ENCODE measurements around the gene NUAK1. TPM values are rescaled to one million over a fixed set of nuclear protein-coding genes. Genes with fewer than 3 reads are reported as not detected.

The NUAK1 gene
- total and polyA plus RNA-seq, 2 donors (not counting 1 experiment from before 2014, with no cell fraction given) = 5.1 to 20.7 TPM

- Histone ChIP-seq H3K36me3 (ENCODE audit: control insufficient read depth, insufficient read depth, low read length) (no peaks in the 10 kb centered on the region), H3K27ac (ENCODE audit: insufficient read depth, low read length) (no peak overlapping the region), H3K9me3 (ENCODE audit: control insufficient read depth, insufficient read depth, low read depth, low read length) (no peaks in the 10 kb centered on the region), H3K9ac (ENCODE audit: insufficient read depth, low read length) (no peak overlapping the region), H3K79me2 (ENCODE audit: control insufficient read depth, insufficient read depth, low read length) (no peaks in the 10 kb centered on the region), H3K4me3 (replicated peaks in 1 of 4; ENCODE audit: control extremely low read depth in 1 of 4, insufficient read depth in 1 of 4, low read depth in 3 of 4, low read length in 4 of 4) (no peak overlapping the region), H2AFZ (ENCODE audit: low read length) (no peak overlapping the region), H3K4me2 (ENCODE audit: extremely low read depth, insufficient read depth, low read length) (no peak overlapping the region), H4K20me1 (ENCODE audit: control insufficient read depth, extremely low read depth, insufficient read depth, low read length) (no peaks in the 10 kb centered on the region), H3K27me3 (ENCODE audit: control insufficient read depth, insufficient read depth, low read length) (no peaks in the 10 kb centered on the region), H3K4me1 (ENCODE audit: control insufficient read depth, extremely low read depth, insufficient read depth, low read length) (no peaks in the 10 kb centered on the region)
- DNase-seq (ENCODE audit: low read depth in 2 of 2) = no peak
- no peak for TF ChIP-seq CTCF (conservative IDR thresholded peaks at IDR 0.05 in 1 of 2, IDR thresholded peaks at IDR 0.05 in 1 of 2; ENCODE audit: low read depth in 1 of 2, low read length in 2 of 2)
- TF ChIP-seq EZH2 (IDR thresholded peaks at IDR 0.05; ENCODE audit: low read length, missing control alignments) = no peak
These were observed 101.0 kb downstream of the NUAK1 start for GRCh38 chr12:106037524-106038298.

DNA sequence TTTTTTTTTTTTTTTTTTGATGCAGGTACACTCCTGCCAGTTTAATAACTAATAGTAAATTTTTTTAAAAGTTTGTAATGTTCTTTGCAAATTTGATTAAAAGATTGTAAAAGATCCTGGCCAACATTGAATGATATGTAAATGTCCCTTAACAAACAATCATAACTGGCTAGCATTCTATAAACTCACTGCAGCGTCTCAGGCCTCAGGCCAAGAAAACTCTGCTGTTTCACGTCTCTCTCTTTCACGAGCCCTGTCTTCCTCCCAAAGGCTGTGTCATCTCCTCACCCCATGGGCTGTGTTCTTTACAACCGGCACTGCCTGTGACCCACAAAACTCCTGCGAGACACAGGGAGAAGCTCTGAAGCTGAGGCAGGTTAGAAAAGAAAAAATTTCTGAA lies 103.3 kb downstream of the NUAK1 start:
- Histone ChIP-seq H3K79me2 (ENCODE audit: control insufficient read depth, insufficient read depth, low read length) (no peaks in the 10 kb centered on the region), H3K4me1 (ENCODE audit: control insufficient read depth, extremely low read depth, insufficient read depth, low read length) (peaks cover 5% of the 10 kb centered on the region), H3K27ac (ENCODE audit: insufficient read depth, low read length) (no peak overlapping the region), H4K20me1 (ENCODE audit: control insufficient read depth, extremely low read depth, insufficient read depth, low read length) (no peaks in the 10 kb centered on the region), H3K4me2 (ENCODE audit: extremely low read depth, insufficient read depth, low read length) (no peak overlapping the region), H3K9me3 (ENCODE audit: control insufficient read depth, insufficient read depth, low read depth, low read length) (no peaks in the 10 kb centered on the region), H2AFZ (ENCODE audit: low read length) (no peak overlapping the region), H3K9ac (ENCODE audit: insufficient read depth, low read length) (no peak overlapping the region), H3K27me3 (ENCODE audit: control insufficient read depth, insufficient read depth, low read length) (no peaks in the 10 kb centered on the region), H3K36me3 (ENCODE audit: control insufficient read depth, insufficient read depth, low read length) (no peaks in the 10 kb centered on the region), H3K4me3 (replicated peaks in 1 of 4; ENCODE audit: control extremely low read depth in 1 of 4, insufficient read depth in 1 of 4, low read depth in 3 of 4, low read length in 4 of 4) (no peak overlapping the region)
- TF ChIP-seq CTCF (conservative IDR thresholded peaks at IDR 0.05 in 1 of 2, IDR thresholded peaks at IDR 0.05 in 1 of 2; ENCODE audit: low read depth in 1 of 2, low read length in 2 of 2) (no peak), EZH2 (IDR thresholded peaks at IDR 0.05; ENCODE audit: low read length, missing control alignments) (no peak)
- DNase-seq (ENCODE audit: low read depth in 2 of 2) = no peak

GRCh38 chr12:106034316-106034715 lies 104.4 kb downstream of the NUAK1 start:
- Histone ChIP-seq H3K9me3 (ENCODE audit: control insufficient read depth, insufficient read depth, low read depth, low read length) (no peaks in the 10 kb centered on the region), H3K9ac (ENCODE audit: insufficient read depth, low read length) (no peak overlapping the region), H3K36me3 (ENCODE audit: control insufficient read depth, insufficient read depth, low read length) (no peaks in the 10 kb centered on the region), H3K4me3 (replicated peaks in 1 of 4; ENCODE audit: control extremely low read depth in 1 of 4, insufficient read depth in 1 of 4, low read depth in 3 of 4, low read length in 4 of 4) (no peak overlapping the region), H3K27ac (ENCODE audit: insufficient read depth, low read length) (no peak overlapping the region), H3K27me3 (ENCODE audit: control insufficient read depth, insufficient read depth, low read length) (no peaks in the 10 kb centered on the region), H3K4me2 (ENCODE audit: extremely low read depth, insufficient read depth, low read length) (no peak overlapping the region), H4K20me1 (ENCODE audit: control insufficient read depth, extremely low read depth, insufficient read depth, low read length) (no peaks in the 10 kb centered on the region), H3K4me1 (ENCODE audit: control insufficient read depth, extremely low read depth, insufficient read depth, low read length) (peaks cover 5% of the 10 kb centered on the region), H3K79me2 (ENCODE audit: control insufficient read depth, insufficient read depth, low read length) (no peaks in the 10 kb centered on the region), H2AFZ (ENCODE audit: low read length) (no peak overlapping the region)
- no peak for DNase-seq (ENCODE audit: low read depth in 2 of 2)
- TF ChIP-seq CTCF (conservative IDR thresholded peaks at IDR 0.05 in 1 of 2, IDR thresholded peaks at IDR 0.05 in 1 of 2; ENCODE audit: low read depth in 1 of 2, low read length in 2 of 2) = no peak
- TF ChIP-seq EZH2 (IDR thresholded peaks at IDR 0.05; ENCODE audit: low read length, missing control alignments) = no peak
